SK-N-SH (cell line): ENCODE results near the gene OR5M8. TPM values are rescaled to one million over a fixed set of nuclear protein-coding genes. Genes with fewer than 3 reads are reported as not detected.

Experiments used
- CTCF ChIA-PET: fragments of 300-600, 350-600 bp; formaldehyde crosslinking; extraction: SDS; loops from one replicate; lab custom pipeline; 2021; lab: Yijun Ruan, JAX
- POLR2A ChIA-PET: fragments of 350-600 bp; sonication (Branson Sonifier 250); formaldehyde crosslinking; extraction: SDS; loops from one replicate; lab custom pipeline; 2020; ENCODE audit warnings: antibody characterized with exemption, inconsistent platforms; lab: Yijun Ruan, JAX
- DNase-seq: peaks from one replicate; pipeline ENCODE4 v3.0.0; 2012
- H2AFZ ChIP-seq: fragments of 200-600 bp; sonication (generic); 2 replicates; pipeline ENCODE4 v1.8.1; 2016; ENCODE audit warnings: antibody characterized with exemption, mild to moderate bottlenecking, low read depth
- H3F3A ChIP-seq: fragments of 200-600 bp; sonication (generic); replicated peaks from 2 replicates; pipeline ENCODE3; 2016; ENCODE audit warnings: antibody characterized with exemption, mild to moderate bottlenecking; ENCODE audit not compliant: insufficient read depth
- H3K27ac ChIP-seq, 2 experiments: fragments of 200-500 bp in 1 of 2; fragments of 200-600 bp in 1 of 2; sonication (Bioruptor generic) in 1 of 2; sonication (generic), shearing (Covaris generic) in 1 of 2; 2 replicates each; pipeline versions ENCODE4 v1.5.1 to v1.6.1; 2014 to 2016; ENCODE audit warnings: low read depth in 2 of 2, inconsistent platforms in 1 of 2, low read length in 1 of 2, mild to moderate bottlenecking in 1 of 2, mixed read lengths in 1 of 2
- H3K27me3 ChIP-seq: fragments of 200-600 bp; sonication (generic), shearing (Covaris generic); 2 replicates; pipeline ENCODE4 v1.6.1; 2016; ENCODE audit warnings: mixed run types; ENCODE audit not compliant: insufficient read depth
- H3K36me3 ChIP-seq, 2 experiments: fragments of 200-500 bp in 1 of 2; fragments of 200-600 bp in 1 of 2; sonication (Bioruptor generic) in 1 of 2; sonication (generic) in 1 of 2; replicated peaks in 1 of 2; 2 replicates each; pipeline versions ENCODE3 to v1.5.1; 2014 to 2016; ENCODE audit warnings: low read length in 1 of 2, mild to moderate bottlenecking in 1 of 2; ENCODE audit not compliant: insufficient read depth in 2 of 2, control insufficient read depth in 1 of 2
- H3K4me1 ChIP-seq, 2 experiments: fragments of 200-500 bp in 1 of 2; fragments of 200-600 bp in 1 of 2; sonication (Bioruptor generic) in 1 of 2; sonication (generic), shearing (Covaris generic) in 1 of 2; 2 replicates each; pipeline versions ENCODE4 v1.5.1 to v1.6.1; 2014 to 2016; ENCODE audit warnings: low read depth in 1 of 2, low read length in 1 of 2, mixed run types in 1 of 2; ENCODE audit not compliant: insufficient read depth in 2 of 2, control insufficient read depth in 1 of 2
- H3K4me2 ChIP-seq: fragments of 200-600 bp; sonication (generic), shearing (Covaris generic); 2 replicates; pipeline ENCODE4 v1.6.1; 2017; ENCODE audit warnings: mixed run types
- H3K4me3 ChIP-seq, 2 experiments: fragments of 200-500 bp in 1 of 2; fragments of 200-600 bp in 1 of 2; sonication (Bioruptor generic) in 1 of 2; sonication (generic), shearing (Covaris generic) in 1 of 2; 2 replicates each; pipeline versions ENCODE4 v1.5.1 to v1.8.1; 2014 to 2016; ENCODE audit warnings: low read depth in 2 of 2, inconsistent platforms in 1 of 2, low read length in 1 of 2, mild to moderate bottlenecking in 1 of 2, mixed read lengths in 1 of 2, moderate library complexity in 1 of 2
- H3K79me2 ChIP-seq: fragments of 200-600 bp; sonication (generic); 2 replicates; pipeline ENCODE4 v1.8.1; 2017; ENCODE audit warnings: mild to moderate bottlenecking; ENCODE audit not compliant: insufficient read depth
- H3K9ac ChIP-seq: fragments of 200-600 bp; sonication (generic); 2 replicates; pipeline ENCODE4 v1.6.1; 2017; ENCODE audit warnings: mixed run types
- H3K9me2 ChIP-seq: fragments of 200-600 bp; sonication (generic); 2 replicates; pipeline ENCODE4 v1.6.1; 2017; ENCODE audit warnings: mixed run types
- H3K9me3 ChIP-seq: fragments of 200-600 bp; sonication (generic); 2 replicates; pipeline ENCODE4 v1.6.1; 2017; ENCODE audit warnings: mixed run types, mild to moderate bottlenecking, moderate library complexity
- H4K20me1 ChIP-seq: fragments of 200-600 bp; sonication (generic); 2 replicates; pipeline ENCODE4 v1.6.1; 2017; ENCODE audit warnings: mild to moderate bottlenecking, mixed run types; ENCODE audit not compliant: insufficient read depth
- CHD2 ChIP-seq: fragments of 150-350 bp; IDR thresholded peaks from 2 replicates; pipeline ENCODE4 v1.6.1; 2018; ENCODE audit warnings: low read length; ENCODE audit not compliant: partially characterized antibody
- ELF1 ChIP-seq: IDR thresholded peaks from 2 replicates; pipeline ENCODE4 v1.4.0; 2012
- EP300 ChIP-seq, 2 experiments: IDR thresholded peaks; 2 replicates each; pipeline versions ENCODE4 v1.4.0 to v1.6.1; 2012; ENCODE audit warnings: borderline replicate concordance in 1 of 2, low read depth in 1 of 2, low read length in 1 of 2
- EZH2phosphoT487 ChIP-seq: fragments of 200-600 bp; sonication (generic); IDR thresholded peaks from 2 replicates; pipeline ENCODE4 v1.6.1; 2017; ENCODE audit warnings: low read depth, mixed run types, mild to moderate bottlenecking, antibody characterized with exemption, moderate library complexity, borderline replicate concordance
- GABPA ChIP-seq: IDR thresholded peaks from 2 replicates; pipeline ENCODE4 v1.4.0; 2012; ENCODE audit warnings: low read depth, mild to moderate bottlenecking
- POLR2AphosphoS5 ChIP-seq: IDR thresholded peaks from 2 replicates; pipeline ENCODE4 v1.6.1; 2012; ENCODE audit warnings: low read depth, low read length
- RCOR1 ChIP-seq: fragments of 150-350 bp; IDR thresholded peaks from 2 replicates; pipeline ENCODE4 v1.6.1; 2017; ENCODE audit warnings: antibody characterized with exemption, low read length
- SIN3A ChIP-seq: IDR thresholded peaks from 2 replicates; pipeline ENCODE4 v1.6.1; 2012; ENCODE audit warnings: low read depth, mild to moderate bottlenecking, low read length, moderate library complexity, borderline replicate concordance
- SMC3 ChIP-seq: IDR thresholded peaks from 2 replicates; pipeline ENCODE4 v1.6.1; 2012; ENCODE audit warnings: low read depth, low read length, improper control_type of control experiment
- TAF1 ChIP-seq: IDR thresholded peaks from 2 replicates; pipeline ENCODE4 v1.6.1; 2012; ENCODE audit warnings: low read depth, mild to moderate bottlenecking, low read length, moderate library complexity, borderline replicate concordance
- YY1 ChIP-seq: IDR thresholded peaks from 2 replicates; pipeline ENCODE4 v1.4.0; 2012; ENCODE audit warnings: low read depth, mild to moderate bottlenecking
- WGBS: methylation state at CpG from one replicate; pipeline ENCODE4 v1.1.6; 2017; ENCODE audit warnings: low lambda C conversion rate; 5-methylcytosine and 5-hydroxymethylcytosine counted together
- polyA plus RNA-seq, 3 experiments: library from polyadenylated mRNA; depleted of rRNA; stranded (reverse); fragments of >200 nt; gene quantifications; 2 replicates each; pipeline ENCODE4 v1.2.3, GENCODE V29; 2012
- TF ChIP-seq, protein P1 (sequence below): IDR thresholded peaks from 2 replicates; pipeline ENCODE4 v1.6.1; 2012; ENCODE audit warnings: mild to moderate bottlenecking, low read depth, low read length, moderate library complexity
- TF ChIP-seq, protein P2 (sequence below): fragments of 200-600 bp; sonication (generic); IDR thresholded peaks from 2 replicates; pipeline ENCODE4 v1.6.1; 2017; ENCODE audit warnings: antibody characterized with exemption, mild to moderate bottlenecking, moderate library complexity
- TF ChIP-seq, protein P3 (sequence below): IDR thresholded peaks from 2 replicates; pipeline ENCODE4 v1.4.0; 2012; ENCODE audit warnings: low read depth, borderline replicate concordance

OR5M8 gene
- polyA plus RNA-seq, 1 of the 3 experiments (the other 2 are of a cell fraction): not detected

DNA sequence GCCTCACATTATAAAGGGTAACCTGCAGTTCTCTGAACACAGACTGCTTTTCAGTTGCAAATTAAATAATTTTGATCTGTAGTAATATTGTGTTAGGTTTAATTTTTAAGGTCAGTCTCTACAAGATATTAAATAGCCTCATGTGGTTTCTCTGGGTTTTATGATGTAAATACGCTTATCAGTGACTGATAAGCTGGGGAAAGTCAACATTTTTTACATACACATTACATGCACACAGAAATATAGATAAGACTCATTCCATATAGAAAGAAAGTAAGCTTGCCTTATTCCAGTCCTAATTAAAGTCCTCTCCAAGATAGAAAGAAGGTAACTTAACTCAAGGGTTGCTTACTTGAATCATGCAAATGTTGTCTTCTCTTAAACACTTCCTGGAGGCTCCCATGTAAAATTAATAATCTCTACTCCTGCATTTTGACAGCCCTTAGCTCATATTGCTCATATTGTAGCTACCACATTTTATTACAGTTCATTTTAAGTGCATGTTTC lies 16.4 kb downstream of the OR5M8 start (continued):
- TF ChIP-seq, protein P1, sequence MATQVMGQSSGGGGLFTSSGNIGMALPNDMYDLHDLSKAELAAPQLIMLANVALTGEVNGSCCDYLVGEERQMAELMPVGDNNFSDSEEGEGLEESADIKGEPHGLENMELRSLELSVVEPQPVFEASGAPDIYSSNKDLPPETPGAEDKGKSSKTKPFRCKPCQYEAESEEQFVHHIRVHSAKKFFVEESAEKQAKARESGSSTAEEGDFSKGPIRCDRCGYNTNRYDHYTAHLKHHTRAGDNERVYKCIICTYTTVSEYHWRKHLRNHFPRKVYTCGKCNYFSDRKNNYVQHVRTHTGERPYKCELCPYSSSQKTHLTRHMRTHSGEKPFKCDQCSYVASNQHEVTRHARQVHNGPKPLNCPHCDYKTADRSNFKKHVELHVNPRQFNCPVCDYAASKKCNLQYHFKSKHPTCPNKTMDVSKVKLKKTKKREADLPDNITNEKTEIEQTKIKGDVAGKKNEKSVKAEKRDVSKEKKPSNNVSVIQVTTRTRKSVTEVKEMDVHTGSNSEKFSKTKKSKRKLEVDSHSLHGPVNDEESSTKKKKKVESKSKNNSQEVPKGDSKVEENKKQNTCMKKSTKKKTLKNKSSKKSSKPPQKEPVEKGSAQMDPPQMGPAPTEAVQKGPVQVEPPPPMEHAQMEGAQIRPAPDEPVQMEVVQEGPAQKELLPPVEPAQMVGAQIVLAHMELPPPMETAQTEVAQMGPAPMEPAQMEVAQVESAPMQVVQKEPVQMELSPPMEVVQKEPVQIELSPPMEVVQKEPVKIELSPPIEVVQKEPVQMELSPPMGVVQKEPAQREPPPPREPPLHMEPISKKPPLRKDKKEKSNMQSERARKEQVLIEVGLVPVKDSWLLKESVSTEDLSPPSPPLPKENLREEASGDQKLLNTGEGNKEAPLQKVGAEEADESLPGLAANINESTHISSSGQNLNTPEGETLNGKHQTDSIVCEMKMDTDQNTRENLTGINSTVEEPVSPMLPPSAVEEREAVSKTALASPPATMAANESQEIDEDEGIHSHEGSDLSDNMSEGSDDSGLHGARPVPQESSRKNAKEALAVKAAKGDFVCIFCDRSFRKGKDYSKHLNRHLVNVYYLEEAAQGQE: no peak
- TF ChIP-seq CHD2 (no peak), GABPA (no peak), POLR2AphosphoS5 (no peak), EZH2phosphoT487 (no peak)

DNA sequence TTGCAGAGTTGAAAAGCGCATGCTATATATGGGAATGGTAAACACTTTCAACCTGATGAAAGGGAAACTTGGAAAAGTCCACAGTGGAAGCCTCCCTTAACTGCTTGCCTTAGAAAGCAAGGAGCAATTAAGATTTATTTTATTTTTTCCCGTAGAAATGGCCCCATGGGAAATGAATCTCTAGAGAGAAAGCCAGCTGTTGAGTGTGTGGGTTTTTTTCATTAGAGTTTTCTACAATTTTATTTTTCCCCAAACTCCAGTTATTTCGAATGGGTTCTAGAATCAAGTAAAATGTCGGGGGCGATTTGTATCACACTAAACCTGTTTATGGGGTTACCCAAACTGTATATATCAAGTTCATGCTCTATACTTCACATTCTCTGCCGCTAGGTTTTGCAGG lies 17.9 kb downstream of the OR5M8 start, which contains the start of gene OR5M3:
Gene OR5M3 (minus strand): TSS at position 101 of the 400 bp plus-strand sequence. CDS start 2,855 bp downstream, outside the sequence.
- 11% methylated on average over 6 of the region's 6 CpGs for WGBS
- no peak for TF ChIP-seq EP300 (IDR thresholded peaks at IDR 0.05; ENCODE audit: borderline replicate concordance in 1 of 2, low read depth in 1 of 2, low read length in 1 of 2)
- TF ChIP-seq SIN3A: no peak
- no peak for TF ChIP-seq TAF1
- TF ChIP-seq CHD2: no peak
- TF ChIP-seq, protein P2, sequence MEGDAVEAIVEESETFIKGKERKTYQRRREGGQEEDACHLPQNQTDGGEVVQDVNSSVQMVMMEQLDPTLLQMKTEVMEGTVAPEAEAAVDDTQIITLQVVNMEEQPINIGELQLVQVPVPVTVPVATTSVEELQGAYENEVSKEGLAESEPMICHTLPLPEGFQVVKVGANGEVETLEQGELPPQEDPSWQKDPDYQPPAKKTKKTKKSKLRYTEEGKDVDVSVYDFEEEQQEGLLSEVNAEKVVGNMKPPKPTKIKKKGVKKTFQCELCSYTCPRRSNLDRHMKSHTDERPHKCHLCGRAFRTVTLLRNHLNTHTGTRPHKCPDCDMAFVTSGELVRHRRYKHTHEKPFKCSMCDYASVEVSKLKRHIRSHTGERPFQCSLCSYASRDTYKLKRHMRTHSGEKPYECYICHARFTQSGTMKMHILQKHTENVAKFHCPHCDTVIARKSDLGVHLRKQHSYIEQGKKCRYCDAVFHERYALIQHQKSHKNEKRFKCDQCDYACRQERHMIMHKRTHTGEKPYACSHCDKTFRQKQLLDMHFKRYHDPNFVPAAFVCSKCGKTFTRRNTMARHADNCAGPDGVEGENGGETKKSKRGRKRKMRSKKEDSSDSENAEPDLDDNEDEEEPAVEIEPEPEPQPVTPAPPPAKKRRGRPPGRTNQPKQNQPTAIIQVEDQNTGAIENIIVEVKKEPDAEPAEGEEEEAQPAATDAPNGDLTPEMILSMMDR: no peak
- TF ChIP-seq, protein P3, sequence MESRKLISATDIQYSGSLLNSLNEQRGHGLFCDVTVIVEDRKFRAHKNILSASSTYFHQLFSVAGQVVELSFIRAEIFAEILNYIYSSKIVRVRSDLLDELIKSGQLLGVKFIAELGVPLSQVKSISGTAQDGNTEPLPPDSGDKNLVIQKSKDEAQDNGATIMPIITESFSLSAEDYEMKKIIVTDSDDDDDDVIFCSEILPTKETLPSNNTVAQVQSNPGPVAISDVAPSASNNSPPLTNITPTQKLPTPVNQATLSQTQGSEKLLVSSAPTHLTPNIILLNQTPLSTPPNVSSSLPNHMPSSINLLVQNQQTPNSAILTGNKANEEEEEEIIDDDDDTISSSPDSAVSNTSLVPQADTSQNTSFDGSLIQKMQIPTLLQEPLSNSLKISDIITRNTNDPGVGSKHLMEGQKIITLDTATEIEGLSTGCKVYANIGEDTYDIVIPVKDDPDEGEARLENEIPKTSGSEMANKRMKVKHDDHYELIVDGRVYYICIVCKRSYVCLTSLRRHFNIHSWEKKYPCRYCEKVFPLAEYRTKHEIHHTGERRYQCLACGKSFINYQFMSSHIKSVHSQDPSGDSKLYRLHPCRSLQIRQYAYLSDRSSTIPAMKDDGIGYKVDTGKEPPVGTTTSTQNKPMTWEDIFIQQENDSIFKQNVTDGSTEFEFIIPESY: no peak
- no peak for TF ChIP-seq ELF1
- no peak for TF ChIP-seq RCOR1
- TF ChIP-seq YY1: no peak
- no peak for TF ChIP-seq SMC3
- CTCF ChIA-PET: no interaction called here

More for the DNA sequence above, 17.9 kb downstream of the OR5M8 start, which contains the start of gene OR5M3:
- Histone ChIP-seq H3F3A (no peaks in the 10 kb centered on the region), H4K20me1 (no peaks in the 10 kb centered on the region), H3K79me2 (no peaks in the 10 kb centered on the region), H3K27ac (no peak within 1 kb of the TSS), H3K9me3 (no peaks in the 10 kb centered on the region), H3K4me2 (no peak within 1 kb of the TSS), H3K4me3 (no peak within 1 kb of the TSS), H3K36me3 (no peaks in the 10 kb centered on the region), H2AFZ (no peak within 1 kb of the TSS), H3K9me2 (no peaks in the 10 kb centered on the region; the same call in 1 of the 2 replicates), H3K27me3 (no peaks in the 10 kb centered on the region), H3K4me1 (no peaks in the 10 kb centered on the region), H3K9ac (no peak within 1 kb of the TSS)
- DNase-seq: no peak
- POLR2A ChIA-PET: no interaction called here
